Retinal pigment epithelial cell (primary cell): Measurements from ENCODE around the gene MACC1.

Source experiments
- DNase-seq: peaks from one replicate; pipeline ENCODE4 v3.0.0-alpha.2; 2010; ENCODE audit warnings: low read depth
- H3K4me3 ChIP-seq: 2 replicates; pipeline ENCODE4 v1.5.1; 2011; ENCODE audit warnings: mild to moderate bottlenecking, low read length, control low read depth, moderate library complexity
- TF ChIP-seq, protein P1 (sequence below): conservative IDR thresholded peaks from 2 replicates; pipeline ENCODE4 v1.5.1; 2011; ENCODE audit warnings: low read depth, low read length, control low read depth, inconsistent platforms

The MACC1 gene

DNA sequence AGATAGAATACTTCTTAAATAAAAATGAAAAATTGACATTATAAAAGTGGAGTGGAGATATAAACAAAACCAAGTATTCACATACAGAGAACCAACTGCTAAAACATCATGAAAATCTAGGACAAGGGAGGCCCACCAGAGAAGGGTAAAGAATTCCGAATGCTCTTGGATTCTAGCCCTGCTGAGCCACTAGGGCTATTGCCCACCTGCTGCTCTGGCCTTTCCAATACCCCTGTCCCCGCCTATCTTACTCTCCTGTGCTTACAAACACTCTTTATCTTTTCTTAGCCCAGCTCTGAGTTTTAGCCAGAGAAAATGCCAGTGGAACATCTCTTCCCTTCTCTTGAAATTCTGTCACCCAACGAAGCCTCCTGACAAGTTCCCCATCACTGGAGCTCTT lies 100.3 kb downstream of the MACC1 start:
- DNase-seq: no peak
- no peak overlapping the region for H3K4me3 ChIP-seq
- TF ChIP-seq, protein P1, sequence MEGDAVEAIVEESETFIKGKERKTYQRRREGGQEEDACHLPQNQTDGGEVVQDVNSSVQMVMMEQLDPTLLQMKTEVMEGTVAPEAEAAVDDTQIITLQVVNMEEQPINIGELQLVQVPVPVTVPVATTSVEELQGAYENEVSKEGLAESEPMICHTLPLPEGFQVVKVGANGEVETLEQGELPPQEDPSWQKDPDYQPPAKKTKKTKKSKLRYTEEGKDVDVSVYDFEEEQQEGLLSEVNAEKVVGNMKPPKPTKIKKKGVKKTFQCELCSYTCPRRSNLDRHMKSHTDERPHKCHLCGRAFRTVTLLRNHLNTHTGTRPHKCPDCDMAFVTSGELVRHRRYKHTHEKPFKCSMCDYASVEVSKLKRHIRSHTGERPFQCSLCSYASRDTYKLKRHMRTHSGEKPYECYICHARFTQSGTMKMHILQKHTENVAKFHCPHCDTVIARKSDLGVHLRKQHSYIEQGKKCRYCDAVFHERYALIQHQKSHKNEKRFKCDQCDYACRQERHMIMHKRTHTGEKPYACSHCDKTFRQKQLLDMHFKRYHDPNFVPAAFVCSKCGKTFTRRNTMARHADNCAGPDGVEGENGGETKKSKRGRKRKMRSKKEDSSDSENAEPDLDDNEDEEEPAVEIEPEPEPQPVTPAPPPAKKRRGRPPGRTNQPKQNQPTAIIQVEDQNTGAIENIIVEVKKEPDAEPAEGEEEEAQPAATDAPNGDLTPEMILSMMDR: no peak

DNA sequence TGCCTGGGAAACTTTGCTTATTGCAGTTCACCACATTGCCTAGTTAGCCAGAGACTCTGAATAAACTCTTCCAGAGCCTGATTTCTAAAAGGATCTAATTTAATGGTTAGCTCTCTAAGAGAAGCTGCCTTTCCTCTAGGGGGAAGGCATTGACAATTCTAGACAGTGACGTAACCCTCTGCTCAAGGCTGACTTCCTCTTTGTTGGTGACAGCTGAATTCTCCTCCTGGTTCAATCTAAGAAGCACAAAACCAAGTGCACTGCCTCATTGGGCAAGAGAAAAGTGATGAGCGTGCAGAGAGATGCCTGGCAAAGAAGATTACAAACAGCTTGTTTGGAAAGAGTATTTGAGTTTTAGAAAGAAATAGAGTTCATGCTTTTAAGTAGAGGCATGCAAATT lies 102.7 kb downstream of the MACC1 start:
- TF ChIP-seq, protein P1: no peak
- no peak for DNase-seq
- no peak overlapping the region for H3K4me3 ChIP-seq

DNA sequence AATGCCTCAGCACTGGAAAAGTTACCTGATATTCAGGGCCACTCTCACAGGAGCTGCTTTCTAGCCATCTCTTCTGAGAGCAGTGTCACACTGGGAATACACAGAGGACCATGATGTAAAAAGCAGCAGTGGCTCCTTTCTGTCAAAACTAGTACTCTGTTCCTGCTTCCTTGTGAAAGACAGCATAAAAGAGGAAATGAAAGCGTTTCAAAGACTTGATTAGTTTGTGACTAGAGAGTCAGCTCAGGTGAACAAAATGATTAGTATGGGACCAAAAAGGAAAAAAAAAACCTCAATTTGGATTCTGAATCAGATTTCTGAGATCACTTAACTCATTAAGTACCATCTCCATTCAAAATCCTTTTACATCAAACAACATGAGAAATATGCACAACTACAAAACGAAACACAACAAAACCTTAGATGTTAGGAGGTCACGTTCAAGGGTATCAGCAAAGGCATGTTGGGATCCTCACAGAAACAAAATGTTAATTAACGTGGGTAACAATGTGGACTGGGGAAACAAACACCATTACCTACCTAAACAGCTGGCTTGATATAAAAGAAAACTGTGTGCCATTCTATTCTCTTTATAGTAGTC lies 103.7 kb downstream of the MACC1 start:
- TF ChIP-seq, protein P1: no peak
- no peak for DNase-seq
- no peak overlapping the region for H3K4me3 ChIP-seq

DNA sequence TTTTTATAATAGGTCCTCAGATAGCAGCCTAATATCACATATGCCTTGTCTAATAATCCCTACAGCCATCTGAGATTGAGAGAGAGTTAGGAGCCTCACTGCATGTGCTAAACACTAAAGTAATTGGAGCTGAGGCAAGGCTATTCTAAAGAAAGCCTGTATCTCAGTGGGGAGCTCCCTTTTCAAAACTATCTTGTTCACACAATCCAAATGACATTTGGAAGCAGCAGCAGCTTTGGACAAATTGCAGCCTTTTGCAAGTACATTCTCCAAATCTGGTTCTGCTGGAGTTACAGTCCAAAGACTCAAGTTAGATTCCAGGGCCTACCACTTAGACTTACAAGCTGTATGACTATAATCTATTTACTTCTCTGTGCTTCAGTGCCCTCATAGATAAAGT lies 104.5 kb downstream of the MACC1 start:
- TF ChIP-seq, protein P1: no peak
- DNase-seq: no peak

DNA sequence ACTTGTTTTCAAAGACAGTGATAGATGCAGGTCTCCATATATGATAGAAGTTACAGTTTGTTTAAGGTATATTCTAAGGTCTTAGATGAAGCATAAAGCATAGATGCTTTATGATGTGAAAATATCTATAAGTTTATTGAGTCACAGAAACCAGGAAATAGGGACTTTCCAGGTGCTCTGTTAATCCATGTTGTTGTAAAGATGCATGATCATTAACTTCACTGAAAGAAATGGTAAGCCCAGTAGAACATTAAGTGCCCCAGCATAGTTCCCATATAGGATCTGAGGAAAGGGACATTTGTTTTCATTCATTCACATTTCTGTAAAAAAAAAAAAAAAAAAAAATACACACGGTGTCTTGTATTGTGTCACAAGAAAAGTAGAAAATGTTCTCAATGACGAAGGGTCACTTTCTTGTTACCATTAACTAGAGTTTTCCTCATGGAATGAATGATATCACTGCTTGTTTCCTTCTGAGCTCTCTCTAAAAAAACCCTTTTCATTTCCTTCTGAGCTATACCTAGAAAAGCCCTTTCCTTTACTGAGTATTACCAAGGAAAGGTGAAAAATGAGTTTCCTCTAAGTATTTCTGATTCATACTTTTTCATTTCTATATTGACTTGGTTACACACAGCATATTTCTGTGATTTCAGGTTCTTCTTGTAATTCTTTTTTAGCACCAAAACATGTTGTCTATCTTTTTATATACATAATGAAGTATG lies 105.2 kb downstream of the MACC1 start:
- TF ChIP-seq, protein P1: no peak
- no peak for DNase-seq

More for the DNA sequence above, 104.5 kb downstream of the MACC1 start:
- H3K4me3 ChIP-seq: no peak overlapping the region

DNA sequence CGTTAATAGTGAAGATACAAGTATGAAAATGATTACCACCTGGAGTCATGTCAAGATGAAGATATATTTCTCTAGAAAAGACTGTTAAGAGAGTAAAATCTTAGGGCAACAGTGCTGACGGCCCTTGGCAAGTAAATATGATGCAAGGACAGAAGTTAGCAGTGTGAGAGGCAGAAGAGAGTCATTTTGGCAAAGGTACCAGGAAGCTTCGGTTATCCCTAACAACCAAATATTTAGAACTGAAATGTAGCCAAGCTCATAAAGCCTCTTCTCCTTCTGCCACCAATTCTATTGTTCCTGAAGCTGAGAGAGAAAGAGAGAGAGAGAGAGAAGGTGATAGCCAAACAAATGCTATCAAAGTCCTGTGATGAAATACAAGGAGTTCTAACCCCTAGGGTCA lies 109.6 kb downstream of the MACC1 start:
- TF ChIP-seq, protein P1: no peak
- no peak overlapping the region for H3K4me3 ChIP-seq
- DNase-seq: no peak

More for the DNA sequence above, 105.2 kb downstream of the MACC1 start:
- H3K4me3 ChIP-seq: no peak overlapping the region

DNA sequence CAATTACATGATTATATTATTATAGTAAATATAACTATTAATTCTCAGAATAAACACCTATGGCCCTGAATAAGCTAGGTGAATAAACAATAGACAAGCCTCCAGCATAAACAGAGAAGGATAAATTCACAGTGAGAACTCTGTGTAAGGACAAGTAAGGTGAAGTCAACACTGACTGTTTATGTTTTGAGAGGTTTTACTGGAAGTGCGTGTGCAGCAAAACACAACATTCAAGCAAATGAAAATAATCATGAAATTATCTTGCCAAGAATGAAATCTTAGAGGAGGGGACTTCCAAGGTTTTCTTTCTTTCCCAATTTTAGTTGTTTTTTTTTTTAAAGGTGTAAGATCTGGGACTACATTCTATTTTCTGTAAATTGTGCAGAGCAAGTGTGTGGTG lies 112.5 kb downstream of the MACC1 start:
- H3K4me3 ChIP-seq: no peak overlapping the region
- no peak for DNase-seq
- TF ChIP-seq, protein P1: no peak
